Stimulated activated naive CD4-positive, alpha-beta T cell (primary cell): ENCODE data around the gene SPATA18.
A peak's percentile ranks its signal among the peaks of the same experiment; 100 is the strongest.

ENCODE experiments used
- DNase-seq, 6 experiments: peaks; one replicate each; lab custom pipeline; 2025; lab: John Stamatoyannopoulos, UW

Gene SPATA18, protein sequence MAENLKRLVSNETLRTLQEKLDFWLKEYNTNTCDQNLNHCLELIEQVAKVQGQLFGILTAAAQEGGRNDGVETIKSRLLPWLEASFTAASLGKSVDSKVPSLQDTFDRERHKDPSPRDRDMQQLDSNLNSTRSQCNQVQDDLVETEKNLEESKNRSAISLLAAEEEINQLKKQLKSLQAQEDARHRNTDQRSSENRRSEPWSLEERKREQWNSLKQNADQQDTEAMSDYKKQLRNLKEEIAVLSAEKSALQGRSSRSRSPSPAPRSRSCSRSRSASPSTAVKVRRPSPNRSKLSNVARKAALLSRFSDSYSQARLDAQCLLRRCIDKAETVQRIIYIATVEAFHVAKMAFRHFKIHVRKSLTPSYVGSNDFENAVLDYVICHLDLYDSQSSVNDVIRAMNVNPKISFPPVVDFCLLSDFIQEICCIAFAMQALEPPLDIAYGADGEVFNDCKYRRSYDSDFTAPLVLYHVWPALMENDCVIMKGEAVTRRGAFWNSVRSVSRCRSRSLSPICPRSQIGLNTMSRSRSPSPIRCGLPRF

DNA sequence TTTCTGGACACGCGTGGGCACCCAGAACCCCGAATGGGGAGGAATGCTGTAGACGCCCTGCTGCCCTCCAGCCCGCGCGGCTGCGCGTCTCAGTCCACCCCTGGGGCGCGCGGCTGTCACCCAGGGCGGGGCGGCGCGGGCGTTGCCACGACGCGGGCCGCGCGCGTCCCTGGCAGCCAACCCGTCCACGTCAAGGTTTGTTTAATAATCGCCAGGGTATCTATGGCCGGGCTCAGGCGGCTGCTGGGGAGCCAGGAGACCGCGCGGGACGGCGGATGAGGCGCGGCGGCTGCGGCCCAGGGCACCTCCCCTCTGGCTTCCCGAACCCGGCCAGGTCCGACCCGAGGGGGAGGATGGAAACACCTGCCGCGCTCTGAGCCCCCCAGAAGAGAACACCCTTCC, at the start of gene SPATA18:
Gene SPATA18 (plus strand): TSS at position 92 of the 402 bp plus-strand sequence. CDS start 401 bp downstream, outside the sequence.
- no peak for DNase-seq

DNA sequence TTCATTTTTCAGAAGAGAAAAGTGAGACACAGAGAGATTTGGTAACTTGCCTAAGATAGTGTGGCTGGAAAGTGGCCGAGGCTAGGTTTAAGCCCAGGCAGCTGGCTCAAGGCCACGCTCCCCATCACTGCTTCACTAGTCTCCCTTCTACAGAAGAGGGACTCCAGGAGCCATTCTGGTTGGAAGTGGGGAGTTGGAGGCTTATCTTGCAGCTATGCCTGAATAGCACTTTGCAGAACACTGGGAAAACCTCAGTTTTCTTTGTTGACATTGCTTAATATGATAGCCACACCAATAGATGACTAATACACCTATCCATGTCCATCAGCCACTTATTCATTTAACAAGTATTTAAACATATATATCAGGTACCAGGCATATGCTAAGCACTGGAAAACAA, 49.5 kb upstream of the SPATA18 start:
- DNase-seq = no peak

DNA sequence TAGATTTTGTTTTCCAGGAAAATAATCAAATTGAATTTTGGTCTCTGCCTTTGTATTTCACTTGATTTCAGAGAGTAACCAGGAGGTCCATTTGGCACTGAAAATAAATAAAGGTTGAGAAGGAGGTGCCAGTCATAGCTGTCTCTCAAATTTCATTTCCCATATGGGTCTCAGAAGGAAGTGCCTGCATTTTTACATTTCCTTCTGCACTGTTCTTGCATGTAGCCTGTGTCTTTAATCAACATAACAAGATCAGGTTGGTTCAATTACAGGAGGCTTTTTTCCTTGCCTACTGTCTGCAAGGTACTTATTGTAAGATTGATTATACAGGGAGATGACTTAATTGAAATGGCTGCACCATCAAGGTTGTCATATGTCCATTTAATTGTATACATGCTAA, 46.7 kb upstream of the SPATA18 start:
- DNase-seq = no peak

DNA sequence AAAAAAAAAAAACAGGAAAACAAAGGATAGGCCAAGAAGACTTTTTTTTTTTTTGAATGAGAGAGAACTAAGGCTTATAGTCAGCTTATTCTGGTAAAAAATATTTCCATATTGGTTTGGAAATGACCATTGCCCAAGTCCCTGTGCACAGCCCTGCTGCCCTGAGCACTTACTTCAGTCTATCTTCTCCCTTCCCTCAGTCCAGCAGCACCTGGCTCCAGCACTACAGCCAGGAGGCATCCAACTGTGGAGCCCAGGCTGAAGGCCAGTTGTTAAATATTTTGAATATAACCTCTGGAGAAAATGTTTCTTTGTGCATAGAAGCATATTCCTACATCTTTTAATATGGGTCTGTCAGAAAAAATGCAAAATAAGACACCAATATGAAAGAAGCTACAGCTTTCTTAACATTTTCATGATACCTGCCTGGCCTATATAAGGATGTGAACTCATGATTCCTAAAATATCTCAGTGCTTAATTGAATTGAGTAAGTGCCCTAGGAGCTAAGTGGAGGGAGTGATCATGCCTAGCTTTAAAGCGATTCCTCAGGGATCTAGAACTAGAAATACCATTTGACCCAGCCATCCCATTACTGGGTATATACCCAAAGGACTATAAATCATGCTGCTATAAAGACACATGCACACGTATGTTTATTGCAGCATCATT, 45.4 kb upstream of the SPATA18 start:
- DNase-seq = no peak

DNA sequence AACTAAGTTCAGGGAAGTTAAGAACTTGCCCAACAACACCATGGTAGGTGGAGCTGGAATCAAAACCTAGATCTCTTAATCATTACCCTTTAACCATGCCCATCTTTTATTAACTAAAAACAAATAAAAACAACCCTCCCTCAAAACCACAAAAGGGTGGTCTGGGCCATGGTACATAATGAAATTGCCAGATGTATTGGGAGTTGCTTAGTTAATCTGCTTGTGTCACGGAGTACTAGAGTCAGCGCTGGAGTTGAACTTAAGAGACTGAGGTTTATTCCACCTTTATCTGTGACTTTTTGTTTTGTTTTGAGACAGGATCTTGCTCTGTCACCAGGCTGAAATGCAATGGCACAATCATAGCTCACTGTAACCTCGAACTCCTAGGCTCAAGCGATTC, 44.2 kb upstream of the SPATA18 start:
- DNase-seq = no peak

DNA sequence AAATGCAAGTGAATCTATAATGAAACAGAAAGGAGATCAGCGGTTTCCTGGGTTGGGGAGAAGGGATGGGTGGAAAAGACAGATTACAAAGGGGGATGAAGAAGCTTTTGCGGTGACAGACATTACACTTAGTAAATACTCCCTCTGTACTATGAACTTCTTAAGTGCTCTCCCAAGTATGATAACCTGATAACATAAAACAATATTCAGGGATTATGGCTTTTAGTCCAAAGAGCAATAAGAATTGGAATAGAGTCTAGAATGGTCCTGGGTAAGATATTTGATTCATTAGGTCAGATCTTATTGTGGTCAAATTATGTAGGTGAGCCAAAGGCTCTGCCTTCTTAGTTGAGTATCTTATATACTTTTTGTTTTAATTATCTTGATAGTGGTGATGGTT, 40.1 kb upstream of the SPATA18 start:
- no peak for DNase-seq

DNA sequence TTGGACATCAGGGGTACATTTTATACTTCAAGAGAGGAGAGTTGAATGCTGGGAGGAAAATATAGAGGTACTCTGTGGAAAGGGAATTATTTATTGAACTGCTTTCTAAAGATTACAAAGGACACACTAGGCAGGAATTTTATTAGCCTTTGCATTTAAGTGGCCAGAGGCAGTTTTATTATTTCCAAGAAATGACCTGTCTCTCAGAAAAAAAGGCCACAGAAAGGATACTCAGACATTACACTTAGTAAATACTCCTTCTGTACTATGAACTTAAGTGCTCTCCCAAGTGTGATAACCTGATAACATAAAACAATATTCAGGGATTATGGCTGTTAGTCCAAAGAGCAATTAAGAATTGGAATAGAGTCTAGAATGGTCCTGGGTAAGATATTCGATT, 38.5 kb upstream of the SPATA18 start:
- DNase-seq = no peak

DNA sequence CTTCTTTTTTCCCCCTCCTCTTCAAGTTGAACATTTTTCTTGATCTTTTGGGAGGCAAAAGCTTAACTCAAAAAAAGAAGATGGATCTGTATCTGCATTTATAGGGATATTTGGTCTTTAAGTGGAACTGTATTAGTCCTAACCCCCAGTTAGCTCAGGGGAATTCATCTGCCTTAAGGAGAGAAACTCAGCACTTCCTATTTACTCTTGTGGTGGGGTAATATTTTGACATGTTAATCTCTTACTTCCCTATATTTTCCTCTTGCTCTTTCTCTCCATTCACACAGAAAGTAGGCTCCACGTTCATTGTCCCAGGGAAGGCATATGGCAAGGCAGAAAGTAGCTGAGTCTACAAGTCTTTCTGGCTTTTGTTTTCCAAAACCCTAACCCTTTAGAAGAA, 36.2 kb upstream of the SPATA18 start:
- DNase-seq = no peak

DNA sequence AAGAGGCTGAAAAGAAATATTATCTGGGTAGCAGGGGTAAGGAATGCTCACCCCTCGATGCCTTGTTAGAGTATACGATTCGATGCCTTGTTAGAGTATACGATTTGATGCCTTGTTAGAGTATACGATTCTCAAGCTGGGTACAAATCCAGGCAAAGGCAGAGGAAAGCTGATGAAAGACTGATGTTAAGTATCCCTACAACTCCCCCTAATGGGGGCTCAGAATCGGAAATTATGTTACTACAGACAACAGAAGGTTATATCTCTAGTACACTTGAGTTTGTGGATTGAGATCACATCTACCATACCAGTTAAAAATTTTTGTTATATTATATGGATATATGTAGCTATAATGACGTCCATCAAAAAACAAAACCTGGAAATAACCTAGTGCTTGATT, 35.7 kb upstream of the SPATA18 start:
- DNase-seq = no peak

DNA sequence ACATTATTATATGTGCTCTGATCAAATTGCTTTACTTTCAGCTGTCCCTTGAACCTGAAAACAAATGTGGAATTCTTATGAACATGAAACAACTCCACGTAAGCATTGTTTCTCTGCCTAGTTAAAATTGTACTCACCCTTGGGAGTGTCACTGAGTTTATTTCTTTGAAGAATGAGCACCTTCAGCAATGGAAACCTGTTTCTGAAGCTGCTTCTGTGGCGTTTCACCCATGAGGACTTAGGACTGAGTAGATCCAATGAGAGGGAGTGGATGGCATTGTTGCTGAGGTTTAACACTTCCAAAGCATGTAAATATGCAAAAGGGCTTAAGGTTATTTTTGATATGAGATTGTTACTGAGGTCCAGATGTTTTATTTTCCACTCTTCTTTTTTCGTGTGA, 34.1 kb upstream of the SPATA18 start:
- no peak for DNase-seq

DNA sequence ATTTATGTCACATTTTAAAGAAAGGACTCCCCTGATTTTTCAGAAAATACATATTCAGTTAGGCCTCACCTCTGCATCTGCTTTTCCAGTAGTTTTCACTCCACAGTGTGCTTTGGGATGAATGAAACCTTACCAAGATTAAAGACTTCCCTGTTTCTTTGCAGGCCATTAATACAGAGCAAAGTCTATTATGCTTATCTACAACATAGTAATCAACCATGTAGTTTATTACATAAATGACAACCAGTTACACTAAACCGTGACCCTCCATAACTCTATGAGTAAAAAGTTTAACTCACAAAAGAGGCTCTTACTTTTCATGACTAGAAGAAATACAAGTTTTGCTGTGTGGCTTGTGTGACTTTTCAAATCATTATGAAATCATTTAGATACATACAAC, 33.3 kb upstream of the SPATA18 start:
- DNase-seq = no peak

DNA sequence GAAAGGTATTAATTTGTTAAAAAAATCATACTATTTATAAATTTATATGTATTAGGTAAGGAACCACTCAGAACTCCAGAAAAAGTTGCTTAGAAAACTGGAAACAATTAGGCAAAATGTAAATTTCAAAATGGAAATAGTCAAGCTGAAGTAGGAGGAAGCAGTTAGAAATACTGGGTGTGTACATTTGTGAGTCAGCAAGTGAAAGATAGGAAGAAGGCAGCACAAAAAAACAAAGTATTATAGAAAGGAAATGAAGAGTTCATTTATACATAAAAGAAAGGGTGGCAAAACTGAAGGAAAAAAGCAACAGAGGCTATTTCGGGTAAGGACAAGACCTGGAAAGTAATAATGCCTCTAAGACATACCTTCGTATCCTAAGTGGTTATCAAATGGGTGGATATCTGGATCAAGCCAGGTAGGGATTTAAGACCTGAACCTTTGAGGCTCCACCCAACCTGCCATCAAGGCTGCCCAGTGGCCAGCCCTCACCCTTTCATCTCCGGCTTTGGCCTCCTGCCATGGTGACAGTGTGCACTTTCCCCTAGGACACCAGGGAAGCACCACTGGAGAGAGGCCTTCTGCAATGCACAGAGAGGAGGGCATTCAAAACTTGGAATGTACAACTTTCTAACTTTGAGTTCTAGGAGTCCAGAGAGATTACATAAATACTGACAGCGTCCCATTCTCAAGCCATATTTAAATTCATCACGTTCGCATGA, 31.0 kb upstream of the SPATA18 start, which contains the start of gene LRRC66:
Gene LRRC66 (minus strand): TSS at position 428 of the 722 bp plus-strand sequence. CDS start 2,750 bp downstream, outside the sequence.
- no peak for DNase-seq

DNA sequence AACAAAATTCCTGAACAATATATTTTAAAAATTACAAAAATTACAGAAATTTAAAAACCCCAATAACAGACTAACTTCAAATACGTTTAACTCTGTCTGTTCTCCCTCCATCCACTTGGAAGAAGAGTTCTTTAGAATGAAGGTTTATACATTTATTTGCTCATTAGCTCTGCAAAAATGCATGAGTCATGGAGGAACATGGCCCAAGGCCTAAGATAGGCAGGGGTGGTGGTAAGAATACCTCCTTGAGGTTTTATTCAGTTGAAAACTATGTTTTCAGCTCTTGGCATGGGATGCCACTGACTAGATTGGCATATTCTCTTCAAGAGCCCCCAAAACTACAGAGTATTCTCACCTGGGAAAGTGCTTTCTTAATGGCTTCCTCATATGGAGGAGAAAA, 22.1 kb upstream of the SPATA18 start:
- no peak for DNase-seq

DNA sequence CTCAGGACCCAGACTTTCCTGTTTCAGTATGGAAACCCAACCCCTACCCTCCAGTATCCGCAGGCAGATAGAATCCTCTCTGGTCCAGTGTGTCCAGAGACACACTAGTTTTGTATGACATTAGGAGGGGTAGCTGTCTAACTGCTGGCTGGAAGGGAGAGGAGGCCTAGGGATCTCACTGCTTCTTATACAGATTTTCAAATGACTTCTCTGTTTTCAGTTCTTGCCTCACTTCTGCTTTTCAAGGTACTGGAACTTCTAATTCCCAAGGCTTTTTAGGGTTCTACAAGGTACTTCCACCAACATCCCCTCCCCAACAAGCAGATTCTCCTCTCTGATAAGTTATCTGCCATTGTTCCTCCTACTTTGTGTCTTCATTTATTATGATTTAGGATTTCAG, 19.1 kb upstream of the SPATA18 start:
- DNase-seq = no peak

DNA sequence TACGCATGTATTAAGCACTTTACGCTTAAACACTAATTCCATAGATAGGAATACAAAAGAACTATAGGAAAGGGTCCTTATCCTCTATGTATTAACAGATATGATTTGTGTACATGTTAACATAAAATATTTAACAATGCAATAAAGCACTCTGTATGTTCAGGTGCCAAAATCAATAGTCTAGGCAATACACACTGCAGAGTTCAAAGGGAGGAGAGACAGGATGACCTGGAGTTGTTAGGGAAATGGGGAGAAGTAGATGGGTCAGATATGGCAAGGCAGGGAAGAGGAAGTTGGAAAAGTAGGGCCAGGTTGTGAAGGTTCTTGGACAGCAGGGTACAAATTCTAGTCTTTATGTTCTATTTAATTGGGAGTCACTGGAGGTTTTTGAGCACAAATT, 15.9 kb upstream of the SPATA18 start:
- no peak for DNase-seq

DNA sequence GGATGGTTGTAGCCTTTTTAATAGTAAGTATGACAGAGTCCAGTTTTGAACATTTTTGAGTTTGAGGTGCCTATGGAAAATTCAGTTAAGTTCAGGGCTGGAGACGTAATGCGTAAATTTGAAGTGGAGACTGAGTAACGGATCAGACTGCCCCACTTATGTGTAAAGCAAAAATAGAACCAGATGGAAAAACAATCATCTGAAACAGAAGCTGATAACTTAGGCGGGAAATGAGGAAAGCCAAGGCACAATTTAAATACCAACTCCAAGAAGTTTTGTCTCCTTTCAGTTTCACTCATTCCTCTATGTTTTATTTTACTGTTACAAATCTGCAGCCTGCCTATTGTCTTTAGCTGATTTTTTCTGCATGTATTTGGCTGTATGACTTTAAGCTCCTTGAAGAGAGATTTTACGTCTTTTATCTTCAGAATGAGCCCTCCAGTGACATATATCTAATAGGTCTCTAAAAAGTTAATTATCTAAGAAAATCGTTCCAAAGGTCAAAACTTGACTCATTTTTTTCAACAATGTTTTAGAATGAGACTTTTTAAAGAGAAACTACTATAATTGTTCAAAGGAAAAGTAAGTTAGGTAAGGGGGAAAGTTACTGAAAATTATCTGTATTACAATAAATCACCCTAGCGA, 14.1 kb upstream of the SPATA18 start:
- DNase-seq = no peak

DNA sequence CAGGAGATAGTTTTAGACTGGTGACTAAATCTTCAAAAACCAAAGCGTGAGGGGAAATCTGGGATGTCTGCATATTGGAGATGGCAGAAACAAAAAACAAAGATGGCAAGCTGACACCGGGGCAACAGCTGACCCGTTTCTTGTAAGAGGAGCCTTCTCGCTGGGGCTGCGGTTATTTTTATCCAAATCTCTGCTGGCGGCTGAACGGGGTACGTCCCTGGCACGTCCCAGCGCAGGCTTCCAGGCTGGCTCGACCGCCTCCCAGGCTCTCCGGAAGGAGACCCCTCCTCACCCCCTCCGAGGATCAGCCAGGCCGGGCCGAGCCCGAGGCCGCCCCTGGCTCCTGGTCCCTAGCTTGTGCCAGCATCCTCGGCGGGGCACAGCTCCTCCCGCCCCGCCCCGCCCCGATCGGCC, 13.4 kb upstream of the SPATA18 start:
- peak in 2 of 6 experiments; percentile 30 to 67 for DNase-seq

DNA sequence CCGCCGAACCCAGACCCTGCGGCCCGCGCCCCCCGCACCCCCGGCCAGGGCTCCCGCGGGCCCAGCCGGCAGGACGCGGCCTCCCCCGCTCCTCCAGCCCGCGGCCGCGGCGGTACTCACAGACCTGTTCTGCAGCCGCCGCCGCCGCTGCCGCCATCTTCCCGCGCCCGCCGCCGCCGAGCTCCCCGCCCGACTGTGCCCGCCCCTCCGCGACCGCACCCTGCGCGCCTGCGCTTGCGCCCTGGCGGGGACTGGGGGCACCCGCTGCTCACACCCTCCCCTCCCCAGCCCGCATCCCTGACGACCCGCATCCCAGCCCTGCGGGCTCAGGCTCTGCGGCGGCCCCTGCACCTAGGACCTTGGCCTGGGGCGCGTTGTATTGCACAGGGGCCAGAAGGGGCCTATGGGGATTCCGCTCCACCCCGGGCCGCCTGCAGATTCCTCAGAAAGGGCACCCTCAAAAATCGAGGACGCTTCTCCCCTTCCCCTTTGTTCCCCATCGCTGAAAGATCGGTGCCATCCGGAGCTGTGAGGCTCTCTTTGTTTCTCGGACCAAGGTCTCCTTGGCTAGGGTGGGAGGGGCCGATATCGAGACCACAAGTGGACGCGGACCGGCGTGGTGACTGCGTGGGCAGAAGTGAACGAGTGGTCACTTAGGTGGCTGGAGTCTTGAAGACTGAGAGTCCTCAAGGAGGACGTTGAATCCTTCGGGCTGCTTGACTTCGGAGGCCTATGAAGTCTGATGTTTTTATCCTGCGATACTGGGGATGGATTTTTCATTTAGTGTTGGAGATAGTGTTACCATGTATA, 12.8 kb upstream of the SPATA18 start, which contains the start of gene SGCB:
Gene SGCB (minus strand): TSS at position 197 of the 810 bp plus-strand sequence. CDS start 40 bp downstream, at position 157.
- peak; percentile 42 to 74 (median 52) for DNase-seq

DNA sequence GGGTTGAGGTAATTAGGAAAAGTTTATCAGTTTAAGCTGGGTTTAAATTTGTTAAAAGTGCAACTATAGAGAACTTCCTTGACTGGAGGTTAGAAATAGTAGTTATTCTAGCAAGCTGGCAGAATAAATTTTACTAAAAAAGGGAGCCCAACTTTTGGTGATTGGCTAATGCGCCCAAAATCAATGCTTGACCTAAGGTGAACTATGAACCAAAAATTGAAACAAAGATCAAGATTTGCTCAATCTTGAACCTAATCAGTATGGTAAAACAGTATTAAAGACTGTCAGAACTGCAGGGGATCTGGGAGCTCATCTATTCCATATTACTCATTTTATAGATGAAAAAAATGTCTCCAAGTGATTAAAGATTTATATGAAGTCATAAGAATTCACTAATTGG, 6.1 kb upstream of the SPATA18 start:
- DNase-seq = no peak

DNA sequence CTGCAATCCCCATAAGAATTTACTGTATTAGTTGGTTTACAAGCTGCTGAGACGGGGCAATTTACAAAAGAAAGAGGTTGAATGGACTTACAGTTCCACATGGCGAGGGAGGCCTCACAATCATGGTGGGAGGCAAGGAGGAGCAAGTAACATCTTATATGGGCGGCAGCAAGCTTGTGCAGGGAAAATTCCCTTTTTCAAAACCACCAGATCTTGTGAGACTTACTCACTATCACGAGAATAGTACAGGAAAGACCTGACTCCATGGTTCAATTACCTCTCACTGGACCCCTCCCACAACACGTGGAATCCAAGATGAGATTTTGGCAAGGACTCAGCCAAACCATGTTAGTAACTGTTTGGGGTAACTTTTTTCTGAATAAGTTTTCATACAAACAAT, 1.8 kb upstream of the SPATA18 start:
- no peak for DNase-seq
